DND-41 (cell line): ENCODE measurements around the gene GPR52.

ENCODE experiments used
- ATAC-seq: fragments of 200-7000 bp; cut with Tn5 transposase; 3 replicates; pipeline ENCODE4 v1.9.1; 2021; ENCODE audit warnings: low read depth; ENCODE audit not compliant: insufficient read depth
- DNase-seq: peaks from one replicate; pipeline ENCODE4 v3.0.0-alpha.2; 2020
- H2AFZ ChIP-seq: 2 replicates; pipeline ENCODE4 v1.6.0; 2012; ENCODE audit warnings: low read depth, low read length
- H3K27ac ChIP-seq: 2 replicates; pipeline ENCODE4 v1.5.1; 2012; ENCODE audit warnings: low read length, inconsistent platforms
- H3K27me3 ChIP-seq: fragments of 200-600 bp; sonication (generic); 2 replicates; pipeline ENCODE4 v1.6.0; 2012; ENCODE audit warnings: low read length, mild to moderate bottlenecking, inconsistent platforms; ENCODE audit not compliant: insufficient read depth, poor library complexity
- H3K36me3 ChIP-seq: 2 replicates; pipeline ENCODE4 v1.5.1; 2012; ENCODE audit warnings: low read length, inconsistent platforms; ENCODE audit not compliant: insufficient read depth
- H3K4me1 ChIP-seq: 2 replicates; pipeline ENCODE4 v1.5.1; 2012; ENCODE audit warnings: mild to moderate bottlenecking, low read length; ENCODE audit not compliant: insufficient read depth
- H3K4me2 ChIP-seq: 2 replicates; pipeline ENCODE4 v1.6.0; 2012; ENCODE audit warnings: mild to moderate bottlenecking, moderate library complexity, low read length, inconsistent platforms; ENCODE audit not compliant: insufficient read depth
- H3K4me3 ChIP-seq, 2 experiments: fragments of 200-600 bp in 1 of 2; shearing (Covaris generic) in 1 of 2; 2 replicates each; pipeline ENCODE4 v1.5.1; 2012 to 2016; ENCODE audit warnings: inconsistent platforms in 2 of 2, low read length in 2 of 2, mild to moderate bottlenecking in 2 of 2, low read depth in 1 of 2, moderate library complexity in 1 of 2
- H3K79me2 ChIP-seq: 2 replicates; pipeline ENCODE4 v1.6.0; 2012; ENCODE audit warnings: low read length, inconsistent platforms; ENCODE audit not compliant: insufficient read depth
- H3K9ac ChIP-seq: 2 replicates; pipeline ENCODE4 v1.6.0; 2012; ENCODE audit warnings: low read depth, mild to moderate bottlenecking, inconsistent platforms, low read length, moderate library complexity
- H3K9me3 ChIP-seq: 2 replicates; pipeline ENCODE4 v1.5.1; 2012; ENCODE audit warnings: low read length, moderate library complexity, mild to moderate bottlenecking, inconsistent platforms; ENCODE audit not compliant: insufficient read depth, severe bottlenecking
- H4K20me1 ChIP-seq: 2 replicates; pipeline ENCODE4 v1.6.0; 2012; ENCODE audit warnings: low read length; ENCODE audit not compliant: insufficient read depth
- EZH2 ChIP-seq: IDR thresholded peaks from 3 replicates; pipeline ENCODE4 v1.6.1; 2012; ENCODE audit warnings: borderline replicate concordance, low read depth, mild to moderate bottlenecking, moderate library complexity, low read length, inconsistent platforms; ENCODE audit not compliant: severe bottlenecking
- TF ChIP-seq, protein P1 (sequence below): IDR thresholded peaks from 2 replicates; pipeline ENCODE4 v1.5.1; 2012; ENCODE audit warnings: borderline replicate concordance, low read length, moderate library complexity, mild to moderate bottlenecking; ENCODE audit not compliant: poor library complexity, severe bottlenecking; ENCODE audit errors: extremely low read depth

GPR52 gene

DNA sequence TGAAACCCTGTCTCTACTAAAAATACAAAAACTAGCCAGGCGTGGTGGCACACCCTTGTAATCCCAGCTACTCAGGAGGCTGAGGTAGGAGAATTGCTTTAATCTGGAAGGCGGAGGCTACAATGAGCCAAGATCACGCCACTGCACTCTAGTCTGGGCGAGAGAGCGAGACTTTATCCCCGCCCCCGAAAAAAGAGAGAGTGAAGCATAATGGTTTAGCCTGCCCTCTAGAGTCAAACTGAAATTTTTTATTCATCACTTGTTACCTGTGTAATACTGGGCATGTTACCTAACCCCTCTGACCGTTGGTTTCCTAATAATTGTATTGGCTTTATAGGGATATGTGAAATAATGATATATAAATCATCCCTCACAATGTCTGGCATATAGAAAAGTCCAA, 18.8 kb downstream of the GPR52 start:
- DNase-seq (no peak), ATAC-seq (no peak)
- no peak overlapping the region for H3K4me2 ChIP-seq
- no peak overlapping the region for H3K27ac ChIP-seq
- H3K9ac ChIP-seq, result no peak overlapping the region
- H3K4me3 ChIP-seq, result no peak overlapping the region
- no peaks in the 10 kb centered on the region for H3K79me2 ChIP-seq
- TF ChIP-seq, protein P1, sequence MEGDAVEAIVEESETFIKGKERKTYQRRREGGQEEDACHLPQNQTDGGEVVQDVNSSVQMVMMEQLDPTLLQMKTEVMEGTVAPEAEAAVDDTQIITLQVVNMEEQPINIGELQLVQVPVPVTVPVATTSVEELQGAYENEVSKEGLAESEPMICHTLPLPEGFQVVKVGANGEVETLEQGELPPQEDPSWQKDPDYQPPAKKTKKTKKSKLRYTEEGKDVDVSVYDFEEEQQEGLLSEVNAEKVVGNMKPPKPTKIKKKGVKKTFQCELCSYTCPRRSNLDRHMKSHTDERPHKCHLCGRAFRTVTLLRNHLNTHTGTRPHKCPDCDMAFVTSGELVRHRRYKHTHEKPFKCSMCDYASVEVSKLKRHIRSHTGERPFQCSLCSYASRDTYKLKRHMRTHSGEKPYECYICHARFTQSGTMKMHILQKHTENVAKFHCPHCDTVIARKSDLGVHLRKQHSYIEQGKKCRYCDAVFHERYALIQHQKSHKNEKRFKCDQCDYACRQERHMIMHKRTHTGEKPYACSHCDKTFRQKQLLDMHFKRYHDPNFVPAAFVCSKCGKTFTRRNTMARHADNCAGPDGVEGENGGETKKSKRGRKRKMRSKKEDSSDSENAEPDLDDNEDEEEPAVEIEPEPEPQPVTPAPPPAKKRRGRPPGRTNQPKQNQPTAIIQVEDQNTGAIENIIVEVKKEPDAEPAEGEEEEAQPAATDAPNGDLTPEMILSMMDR, result no peak
- no peak for TF ChIP-seq EZH2
- H3K9me3 ChIP-seq, result no peaks in the 10 kb centered on the region
- H3K36me3 ChIP-seq, result no peaks in the 10 kb centered on the region
- H2AFZ ChIP-seq, result no peak overlapping the region
- no peaks in the 10 kb centered on the region for H3K27me3 ChIP-seq
- no peaks in the 10 kb centered on the region for H3K4me1 ChIP-seq
- H4K20me1 ChIP-seq, result no peaks in the 10 kb centered on the region

DNA sequence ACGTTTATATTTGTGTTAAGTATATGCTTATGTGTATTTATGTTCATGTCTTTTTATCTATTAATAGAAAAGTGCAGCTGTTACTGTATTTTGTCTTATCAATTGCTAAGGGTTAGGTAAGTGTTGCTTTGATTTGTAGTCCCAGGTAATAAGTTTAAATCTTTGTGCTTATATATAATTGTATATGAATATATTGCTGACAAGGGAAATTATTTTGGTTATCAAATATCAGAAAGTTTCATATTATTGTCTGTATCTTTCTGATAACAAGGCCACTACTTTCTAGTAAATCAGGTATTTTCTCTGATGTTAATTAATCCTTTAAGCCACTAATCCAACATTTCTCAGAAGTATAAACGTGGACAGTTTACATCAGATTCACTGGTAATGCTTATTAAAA, 21.3 kb downstream of the GPR52 start:
- TF ChIP-seq, protein P1, result no peak
- TF ChIP-seq EZH2, result no peak
- no peaks in the 10 kb centered on the region for H3K27me3 ChIP-seq
- DNase-seq, result no peak
- H4K20me1 ChIP-seq, result no peaks in the 10 kb centered on the region
- no peak for ATAC-seq
- H3K9me3 ChIP-seq, result no peaks in the 10 kb centered on the region
- no peaks in the 10 kb centered on the region for H3K36me3 ChIP-seq
- no peak overlapping the region for H2AFZ ChIP-seq
- H3K4me3 ChIP-seq, result no peak overlapping the region
- no peaks in the 10 kb centered on the region for H3K4me1 ChIP-seq
- no peak overlapping the region for H3K4me2 ChIP-seq
- H3K27ac ChIP-seq, result no peak overlapping the region
- no peaks in the 10 kb centered on the region for H3K79me2 ChIP-seq
- H3K9ac ChIP-seq, result no peak overlapping the region

DNA sequence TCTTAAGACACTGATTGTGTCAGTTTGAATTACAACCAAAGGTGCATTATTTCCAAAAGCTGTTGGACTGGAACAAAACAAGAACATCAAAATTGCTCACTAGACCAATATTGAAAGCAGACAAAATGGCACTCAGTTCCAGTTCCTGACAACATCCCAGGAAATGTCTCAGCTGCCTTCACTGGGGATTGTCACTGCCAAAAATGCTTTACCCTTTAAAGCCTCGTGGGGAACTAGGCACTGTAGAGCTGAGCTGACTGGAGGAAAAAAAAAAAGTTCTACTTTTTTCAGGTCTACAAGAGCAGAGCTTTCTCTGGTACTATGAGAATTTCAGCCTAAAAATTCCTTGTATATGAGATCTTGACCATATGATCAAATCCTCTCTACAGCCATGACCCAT, 21.9 kb downstream of the GPR52 start:
- no peak for ATAC-seq
- no peaks in the 10 kb centered on the region for H3K79me2 ChIP-seq
- no peak overlapping the region for H3K4me2 ChIP-seq
- no peaks in the 10 kb centered on the region for H3K9me3 ChIP-seq
- no peak for DNase-seq
- H4K20me1 ChIP-seq, result no peaks in the 10 kb centered on the region
- H3K4me1 ChIP-seq, result no peaks in the 10 kb centered on the region
- no peak overlapping the region for H3K27ac ChIP-seq
- H3K27me3 ChIP-seq, result no peaks in the 10 kb centered on the region
- TF ChIP-seq EZH2, result no peak
- TF ChIP-seq, protein P1, result no peak
- no peak overlapping the region for H3K4me3 ChIP-seq
- no peaks in the 10 kb centered on the region for H3K36me3 ChIP-seq
- no peak overlapping the region for H2AFZ ChIP-seq
- H3K9ac ChIP-seq, result no peak overlapping the region

DNA sequence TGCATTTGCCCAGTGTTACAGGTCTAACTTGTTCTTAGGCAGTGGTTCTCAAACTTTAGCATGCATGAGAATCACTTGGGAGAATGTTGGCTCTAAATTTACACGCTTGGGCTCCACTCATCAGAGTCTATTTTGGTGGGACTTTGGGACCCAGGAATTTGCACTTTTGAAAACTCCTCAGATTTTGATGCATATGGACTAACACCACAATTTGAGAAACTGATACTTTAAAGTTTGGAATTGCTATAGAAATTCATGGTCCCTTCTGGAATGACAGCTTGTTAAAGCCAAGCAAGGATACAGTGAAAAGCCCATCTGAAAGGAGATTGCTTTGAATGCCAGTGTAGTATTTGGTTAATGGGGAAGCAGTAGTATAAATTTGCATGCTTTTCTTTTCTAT, 31.5 kb downstream of the GPR52 start:
- DNase-seq (no peak), ATAC-seq (no peak)
- no peaks in the 10 kb centered on the region for H3K79me2 ChIP-seq
- no peak for TF ChIP-seq EZH2
- TF ChIP-seq, protein P1, result no peak
- H3K4me1 ChIP-seq, result no peaks in the 10 kb centered on the region
- no peak overlapping the region for H3K27ac ChIP-seq
- no peaks in the 10 kb centered on the region for H3K36me3 ChIP-seq
- no peaks in the 10 kb centered on the region for H3K27me3 ChIP-seq
- no peaks in the 10 kb centered on the region for H4K20me1 ChIP-seq
- H3K4me3 ChIP-seq, result no peak overlapping the region
- H3K9ac ChIP-seq, result no peak overlapping the region
- no peak overlapping the region for H3K4me2 ChIP-seq
- no peak overlapping the region for H2AFZ ChIP-seq
- no peaks in the 10 kb centered on the region for H3K9me3 ChIP-seq
